ENCODE measurements around the gene ITPRIPL2.

GRCh38 chr16:19168371-19169081 is 54.8 kb downstream of the ITPRIPL2 start:
- TF ChIP-seq CTCF (conservative IDR thresholded peaks at IDR 0.05; ENCODE audit: low read length): no peak
- no peak for TF ChIP-seq EZH2phosphoT487 (IDR thresholded peaks at IDR 0.05; ENCODE audit: borderline replicate concordance)

All from Loucy (cell line).